HepG2 (cell line): ENCODE data around the gene IKZF4. TPM values are rescaled to one million over a fixed set of nuclear protein-coding genes. Genes with fewer than 3 reads are reported as not detected.

Experiments
- CTCF ChIP-seq: sonication (generic); formaldehyde crosslinking; IDR thresholded peaks from 2 replicates; pipeline ENCODE4 v1.5.0; 2020; ENCODE audit warnings: mild to moderate bottlenecking, missing genetic modification reagents, moderate library complexity
- KMT2B ChIP-seq: IDR thresholded peaks from 2 replicates; pipeline ENCODE4 v1.6.1; 2016; ENCODE audit warnings: missing genetic modification reagents, missing compliant biosample characterization
- MAFK ChIP-seq, 2 experiments: IDR thresholded peaks in 1 of 2; conservative IDR thresholded peaks in 1 of 2; 2 replicates each; pipeline ENCODE4 v1.6.1; 2011; ENCODE audit warnings: improper control_type of control experiment in 2 of 2, low read length in 2 of 2
- MEF2D ChIP-seq: sonication (generic); formaldehyde crosslinking; IDR thresholded peaks from 2 replicates; pipeline ENCODE4 v1.5.1; 2020; ENCODE audit warnings: mild to moderate bottlenecking, missing genetic modification reagents
- MIXL1 ChIP-seq: IDR thresholded peaks from 2 replicates; pipeline ENCODE4 v1.6.1; 2016
- MTA3 ChIP-seq: sonication (generic); formaldehyde crosslinking; IDR thresholded peaks from 2 replicates; pipeline ENCODE4 v1.4.0; 2020; ENCODE audit warnings: missing genetic modification reagents
- NFKBIZ ChIP-seq: IDR thresholded peaks from 2 replicates; pipeline ENCODE4 v1.6.1; 2018; ENCODE audit warnings: missing genetic modification reagents, missing compliant biosample characterization
- POGZ ChIP-seq: sonication (generic); formaldehyde crosslinking; IDR thresholded peaks from 2 replicates; pipeline ENCODE4 v1.4.0; 2020; ENCODE audit warnings: mild to moderate bottlenecking, missing genetic modification reagents
- REST ChIP-seq, 2 experiments: IDR thresholded peaks; 2 replicates each; pipeline ENCODE4 v1.6.1; 2011 to 2012; ENCODE audit warnings: low read length in 2 of 2, borderline replicate concordance in 1 of 2, low read depth in 1 of 2, mild to moderate bottlenecking in 1 of 2, moderate library complexity in 1 of 2
- SMC3 ChIP-seq: IDR thresholded peaks from 2 replicates; pipeline ENCODE4 v1.6.1; 2011; ENCODE audit warnings: low read length, improper control_type of control experiment
- TOE1 ChIP-seq: sonication (generic); formaldehyde crosslinking; IDR thresholded peaks from 2 replicates; pipeline ENCODE4 v1.4.0; 2020; ENCODE audit warnings: mild to moderate bottlenecking, missing genetic modification reagents
- ZFP91 ChIP-seq: sonication (generic); formaldehyde crosslinking; IDR thresholded peaks from 2 replicates; pipeline ENCODE4 v1.9.0; 2022; ENCODE audit warnings: missing genetic modification reagents, mild to moderate bottlenecking, borderline replicate concordance
- ZNF331 ChIP-seq: sonication (generic); formaldehyde crosslinking; IDR thresholded peaks from 2 replicates; pipeline ENCODE4 v1.4.0; 2020; ENCODE audit warnings: missing genetic modification reagents
- ZNF687 ChIP-seq: sonication (generic); formaldehyde crosslinking; IDR thresholded peaks from 2 replicates; pipeline ENCODE4 v1.5.1; 2020; ENCODE audit warnings: mild to moderate bottlenecking, missing genetic modification reagents, moderate library complexity
- polyA plus RNA-seq, 8 experiments: library from polyadenylated mRNA; depleted of rRNA in 3 of 8; stranded (reverse) in 7 of 8; unstranded in 1 of 8; fragments of >200 nt; fragmentation: Illumina TruSeq in 4 of 8; extraction: Trizol in 4 of 8; gene quantifications; 2 replicates each; pipeline versions ENCODE4 v1.2.1 to v1.2.3, GENCODE V29; 2011 to 2016; ENCODE audit warnings: low read depth in 4 of 8, missing spikeins in 1 of 8, mixed read lengths in 1 of 8; ENCODE audit not compliant: insufficient read depth in 1 of 8
- total RNA-seq, 5 experiments: library from RNA; depleted of rRNA; stranded (reverse); fragments of >200 nt; fragmentation: Illumina TruSeq; extraction: Trizol; gene quantifications; 2 replicates each; pipeline ENCODE4 v1.2.3, GENCODE V29; 2016; ENCODE audit warnings: low read depth in 1 of 5

Gene IKZF4
- total and polyA plus RNA-seq, 2 of the 13 experiments (the other 11 are each of a cell fraction or from before 2014, with no cell fraction given) = 0.58 to 2.2 TPM

DNA sequence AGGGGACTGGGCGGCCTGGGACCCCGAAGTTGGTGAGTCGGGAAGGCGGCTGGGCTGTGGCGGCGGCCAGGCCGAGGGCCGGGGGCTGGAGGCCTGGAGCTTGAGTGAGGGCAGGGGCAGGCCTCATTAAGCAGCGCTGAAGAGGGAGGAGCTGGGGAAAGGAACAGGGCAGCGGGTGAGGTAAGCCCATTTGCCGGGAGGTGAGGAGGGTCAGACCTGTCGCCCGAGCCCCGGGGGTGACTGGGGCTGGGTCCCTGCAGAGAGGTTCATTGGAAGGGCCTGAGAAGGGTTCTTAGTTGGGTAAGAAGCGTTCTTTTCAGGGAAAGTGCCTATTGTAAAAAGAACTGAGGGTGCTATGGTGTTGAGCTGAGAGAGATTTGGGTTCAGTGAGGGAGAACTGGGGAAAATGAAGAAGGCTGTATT lies 46.5 kb upstream of the IKZF4 start (continued):
- TF ChIP-seq ZNF687 (CRISPR knock-in tag) (peak; percentile 72), SMC3 (no peak), MEF2D (CRISPR knock-in tag) (no peak; the same call in 1 of the 2 replicates), ZFP91 (peak; percentile 77; the same call in 1 of the 2 replicates), REST (IDR thresholded peaks at IDR 0.05; ENCODE audit: borderline replicate concordance in 1 of 2, low read depth in 1 of 2, low read length in 2 of 2) (no peak), NFKBIZ (CRISPR knock-in tag) (no peak), MAFK (conservative IDR thresholded peaks at IDR 0.05 in 1 of 2, IDR thresholded peaks at IDR 0.05 in 1 of 2; ENCODE audit: low read length in 2 of 2) (no peak), ZNF331 (no peak), POGZ (CRISPR knock-in tag) (no peak), CTCF (CRISPR knock-in tag) (no peak), KMT2B (CRISPR knock-in tag) (no peak), MIXL1 (CRISPR knock-in tag) (no peak), MTA3 (no peak), TOE1 (CRISPR knock-in tag) (no peak)
